ENCODE measurements around the gene OR4B1.

The OR4B1 gene

DNA sequence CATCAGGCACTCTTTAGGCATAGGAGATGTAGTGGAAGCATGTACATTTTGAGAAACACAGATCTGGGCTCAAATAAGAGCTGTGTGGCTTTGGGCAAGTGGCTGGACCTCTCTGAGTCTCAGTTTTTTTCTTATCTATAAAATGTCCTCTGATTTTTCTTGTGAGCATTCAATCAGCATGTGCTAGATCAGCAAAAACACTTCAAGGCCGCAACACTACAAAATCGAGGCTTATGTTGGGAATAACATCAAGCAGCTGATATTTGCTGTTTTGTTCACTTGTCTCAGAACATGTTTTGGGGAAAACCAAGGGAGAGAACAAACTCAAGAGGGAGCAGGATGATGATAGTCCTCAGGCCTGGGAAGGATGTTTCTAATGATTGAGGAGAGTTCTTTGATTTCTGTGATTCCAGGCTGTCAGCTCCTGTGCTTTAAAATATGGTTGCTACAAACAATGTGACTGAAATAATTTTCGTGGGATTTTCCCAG is 46.9 kb downstream of the OR4B1 start, which contains the start of gene OR4X1:
Gene OR4X1, plus strand, starts transcription at position 439 of the 489 bp plus-strand sequence. Its CDS starts 0 bp downstream, at position 439.
- DNase-seq, result no peak

All from NCI-H1694 (cell line).